ENCODE measurements around the gene INPP4B.
"Not testable (repeated sequence)": the region's sequence is repeated elsewhere in the genome, so short reads cannot be mapped to it uniquely, and the experiment has no call there.

INPP4B gene

GRCh38 chr4:142405695-142406498 lies 440.2 kb downstream of the INPP4B start:
- no peak for DNase-seq

- peak in 2 of 3 experiments; percentile 28 to 39 for DNase-seq
These were observed 440.9 kb downstream of the INPP4B start for GRCh38 chr4:142405021-142405694.

GRCh38 chr4:142404191-142404611 lies 441.9 kb downstream of the INPP4B start:
- DNase-seq, result no peak

- DNase-seq, result no peak
These were observed 443.2 kb downstream of the INPP4B start for GRCh38 chr4:142402900-142403299.

GRCh38 chr4:142402156-142402555 lies 443.9 kb downstream of the INPP4B start:
- no peak for DNase-seq

- DNase-seq, result not testable (repeated sequence)
These were observed 448.6 kb downstream of the INPP4B start for GRCh38 chr4:142397364-142397991.

- no peak for DNase-seq
These were observed 449.8 kb downstream of the INPP4B start for GRCh38 chr4:142396279-142396678.

GRCh38 chr4:142393127-142393526 lies 453.0 kb downstream of the INPP4B start:
- no peak for DNase-seq

- DNase-seq, result no peak
These were observed 459.2 kb downstream of the INPP4B start for GRCh38 chr4:142386856-142387255.

- no peak for DNase-seq
These were observed 459.7 kb downstream of the INPP4B start for GRCh38 chr4:142386449-142386848.

GRCh38 chr4:142383800-142384470 lies 462.2 kb downstream of the INPP4B start:
- no peak for DNase-seq

- DNase-seq, result no peak
These were observed 462.7 kb downstream of the INPP4B start for GRCh38 chr4:142383354-142383753.

- DNase-seq, result no peak
These were observed 466.0 kb downstream of the INPP4B start for GRCh38 chr4:142380052-142380602.

GRCh38 chr4:142379277-142380051 lies 466.6 kb downstream of the INPP4B start:
- no peak for DNase-seq

GRCh38 chr4:142378179-142378578 lies 467.9 kb downstream of the INPP4B start:
- no peak for DNase-seq

GRCh38 chr4:142377342-142378091 lies 468.6 kb downstream of the INPP4B start:
- no peak for DNase-seq

- no peak for DNase-seq
These were observed 469.9 kb downstream of the INPP4B start for GRCh38 chr4:142376204-142376603.

GRCh38 chr4:142373610-142374009 lies 472.5 kb downstream of the INPP4B start:
- no peak for DNase-seq

- no peak for DNase-seq
These were observed 473.4 kb downstream of the INPP4B start for GRCh38 chr4:142372530-142373260.

GRCh38 chr4:142369141-142369540 lies 477.0 kb downstream of the INPP4B start:
- DNase-seq, result no peak

Data from NCI-H1417 (cell line).